HepG2 (cell line): ENCODE measurements around the gene SLC18A2. TPM values are rescaled to one million over a fixed set of nuclear protein-coding genes. Genes with fewer than 3 reads are reported as not detected.

Experiments
- ATAC-seq: fragments of 200-7000 bp; cut with Tn5 transposase; 3 replicates; pipeline ENCODE4 v1.9.1; 2020; ENCODE audit warnings: mild to moderate bottlenecking, moderate library complexity
- BruUV-seq: library from RNA; stranded (reverse); fragments of 400-500 nt; replicated peaks from 2 replicates; lab custom pipeline; 2021; lab: Mats Ljungman, UMichigan
- CTCF ChIA-PET: fragments of 300-600 bp; formaldehyde crosslinking; extraction: SDS; loops from one replicate; lab custom pipeline; 2021; ENCODE audit warnings: low total read pairs, inconsistent platforms, low intra/inter-chr PET ratio; lab: Yijun Ruan, JAX
- POLR2A ChIA-PET: fragments of 350-600 bp; sonication (Branson Sonifier 250); formaldehyde crosslinking; loops from one replicate; lab custom pipeline; 2020; ENCODE audit warnings: antibody characterized with exemption, inconsistent platforms; lab: Yijun Ruan, JAX
- DNase-seq: peaks from one replicate; pipeline ENCODE4 v3.0.0-alpha.2; 2015; ENCODE audit warnings: low spot score
- FAIRE-seq: peaks from 3 replicates; lab custom pipeline; 2011; peaks lifted over from hg19 to GRCh38; lab: Jason Lieb, UNC
- H2AFZ ChIP-seq: one replicate; pipeline ENCODE4 v1.6.1; 2011; ENCODE audit warnings: low read length, inconsistent platforms
- H3K27ac ChIP-seq: fragments of 300-600 bp; 3 replicates; pipeline ENCODE4 v1.8.0; 2011; ENCODE audit warnings: mixed run types, mild to moderate bottlenecking, mixed read lengths, low read length, inconsistent platforms; ENCODE audit not compliant: insufficient read depth; ENCODE audit errors: extremely low read length
- H3K27me3 ChIP-seq, 2 experiments: fragments of 200-600 bp in 1 of 2; 2 replicates in 1 of 2; 3 replicates in 1 of 2; pipeline versions ENCODE4 v1.6.0 to v1.8.0; 2011; ENCODE audit warnings: low read length in 2 of 2, mild to moderate bottlenecking in 2 of 2, moderate library complexity in 2 of 2, inconsistent platforms in 1 of 2; ENCODE audit not compliant: insufficient read depth in 2 of 2, control insufficient read depth in 1 of 2
- H3K36me3 ChIP-seq, 2 experiments: fragments of 200-600 bp in 1 of 2; replicated peaks in 1 of 2; 2 replicates in 1 of 2; 3 replicates in 1 of 2; pipeline versions ENCODE4 v1.5.1 to v1.8.0; 2011; ENCODE audit warnings: low read length in 2 of 2, inconsistent platforms in 1 of 2; ENCODE audit not compliant: insufficient read depth in 2 of 2, control insufficient read depth in 1 of 2
- H3K4me1 ChIP-seq: 2 replicates; pipeline ENCODE4 v1.5.1; 2012; ENCODE audit warnings: low read length, inconsistent platforms; ENCODE audit not compliant: insufficient read depth
- H3K4me2 ChIP-seq: 2 replicates; pipeline ENCODE4 v1.6.0; 2011; ENCODE audit warnings: low read depth, low read length, inconsistent platforms
- H3K4me3 ChIP-seq, 3 experiments: fragments of 200-600 bp in 1 of 3; sonication (generic), shearing (Covaris generic) in 1 of 3; replicated peaks in 1 of 3; 2 replicates each; pipeline ENCODE4 v1.5.1; 2011 to 2016; ENCODE audit warnings: low read length in 3 of 3, inconsistent platforms in 2 of 3, low read depth in 2 of 3, mild to moderate bottlenecking in 2 of 3, control low read depth in 1 of 3, mixed read lengths in 1 of 3; ENCODE audit not compliant: insufficient read depth in 1 of 3
- H3K79me2 ChIP-seq: one replicate; pipeline ENCODE4 v1.6.1; 2011; ENCODE audit warnings: low read length, inconsistent platforms; ENCODE audit not compliant: insufficient read depth
- H3K9ac ChIP-seq: 2 replicates; pipeline ENCODE4 v1.6.0; 2011; ENCODE audit warnings: mild to moderate bottlenecking, low read depth, low read length, inconsistent platforms; ENCODE audit not compliant: insufficient read depth
- H3K9me3 ChIP-seq: 2 replicates; pipeline ENCODE4 v1.5.1; 2012; ENCODE audit warnings: mild to moderate bottlenecking, low read length
- H4K20me1 ChIP-seq: 2 replicates; pipeline ENCODE4 v1.6.0; 2011; ENCODE audit warnings: inconsistent platforms, mild to moderate bottlenecking, low read length, moderate library complexity; ENCODE audit not compliant: insufficient read depth
- ATRX ChIP-seq: sonication (generic); formaldehyde crosslinking; IDR thresholded peaks from 2 replicates; pipeline ENCODE4 v1.4.0; 2020; ENCODE audit warnings: missing genetic modification reagents, borderline replicate concordance
- BCL3 ChIP-seq: sonication (generic); formaldehyde crosslinking; IDR thresholded peaks from 2 replicates; pipeline ENCODE4 v1.5.1; 2020; ENCODE audit warnings: mild to moderate bottlenecking, missing genetic modification reagents, moderate library complexity
- MTF1 ChIP-seq: sonication (generic); formaldehyde crosslinking; IDR thresholded peaks from 2 replicates; pipeline ENCODE4 v1.5.0; 2020; ENCODE audit warnings: missing genetic modification reagents
- TIGD3 ChIP-seq: sonication (generic); formaldehyde crosslinking; IDR thresholded peaks from 2 replicates; pipeline ENCODE4 v1.5.1; 2020; ENCODE audit warnings: mild to moderate bottlenecking, missing genetic modification reagents, borderline replicate concordance
- USF2 ChIP-seq, 2 experiments: sonication (generic) in 1 of 2; formaldehyde crosslinking in 1 of 2; IDR thresholded peaks; 2 replicates each; pipeline versions ENCODE4 v1.5.1 to v1.6.1; 2011 to 2020; ENCODE audit warnings: borderline replicate concordance in 1 of 2, low read depth in 1 of 2, low read length in 1 of 2, mild to moderate bottlenecking in 1 of 2, missing genetic modification reagents in 1 of 2, moderate library complexity in 1 of 2
- ZBTB25 ChIP-seq: IDR thresholded peaks from 2 replicates; pipeline ENCODE4 v1.6.1; 2018; ENCODE audit warnings: missing genetic modification reagents
- ZFP41 ChIP-seq: sonication (generic); formaldehyde crosslinking; IDR thresholded peaks from 2 replicates; pipeline ENCODE4 v1.4.0; 2020; ENCODE audit warnings: mild to moderate bottlenecking, missing genetic modification reagents, borderline replicate concordance
- ZFP82 ChIP-seq: sonication (generic); formaldehyde crosslinking; IDR thresholded peaks from 2 replicates; pipeline ENCODE4 v1.5.1; 2020; ENCODE audit warnings: mild to moderate bottlenecking, missing genetic modification reagents, borderline replicate concordance
- ZNF232 ChIP-seq: sonication (generic); formaldehyde crosslinking; IDR thresholded peaks from 2 replicates; pipeline ENCODE4 v1.4.0; 2020; ENCODE audit warnings: missing genetic modification reagents, borderline replicate concordance
- ZNF629 ChIP-seq: sonication (generic); formaldehyde crosslinking; conservative IDR thresholded peaks from 2 replicates; pipeline ENCODE4 v1.5.0; 2020; ENCODE audit warnings: missing genetic modification reagents
- WGBS: methylation state at CpG from one replicate; pipeline ENCODE4 v1.1.6; 2017; ENCODE audit warnings: low lambda C conversion rate; 5-methylcytosine and 5-hydroxymethylcytosine counted together
- in situ Hi-C: cut with HindIII; loops from 2 replicates; pipeline ENCODE4 v1.10.0; 2017; ENCODE audit warnings: low pct_unique_long_range_greater_than_20kb; ENCODE audit not compliant: extremely low pct_ligation_motif_present
- intact Hi-C: fragments of 100-400 bp; cut with micrococcal nuclease; formaldehyde crosslinking; loops from one replicate; pipeline ENCODE4 v1.10.0; 2022; ENCODE audit not compliant: unreplicated experiment
- polyA plus RNA-seq, 8 experiments: library from polyadenylated mRNA; depleted of rRNA in 3 of 8; stranded (reverse) in 7 of 8; unstranded in 1 of 8; fragments of >200 nt; fragmentation: Illumina TruSeq in 4 of 8; extraction: Trizol in 4 of 8; gene quantifications; 2 replicates each; pipeline versions ENCODE4 v1.2.1 to v1.2.3, GENCODE V29; 2011 to 2016; ENCODE audit warnings: low read depth in 4 of 8, missing spikeins in 1 of 8, mixed read lengths in 1 of 8; ENCODE audit not compliant: insufficient read depth in 1 of 8
- total RNA-seq, 5 experiments: library from RNA; depleted of rRNA; stranded (reverse); fragments of >200 nt; fragmentation: Illumina TruSeq; extraction: Trizol; gene quantifications; 2 replicates each; pipeline ENCODE4 v1.2.3, GENCODE V29; 2016; ENCODE audit warnings: low read depth in 1 of 5

Gene SLC18A2
- total and polyA plus RNA-seq, 2 of the 13 experiments (the other 11 are each of a cell fraction or from before 2014, with no cell fraction given), result not detected

- TF ChIP-seq BCL3 (no peak), ZBTB25 (no peak), USF2 (IDR thresholded peaks at IDR 0.05; ENCODE audit: low read depth, low read length) (no peak), USF2 (CRISPR knock-in tag; IDR thresholded peaks at IDR 0.05; ENCODE audit: borderline replicate concordance) (no peak), ZFP82 (CRISPR knock-in tag) (no peak), ATRX (CRISPR knock-in tag) (no peak), ZNF232 (no peak), ZNF629 (CRISPR knock-in tag) (no peak), ZFP41 (CRISPR knock-in tag) (no peak), MTF1 (no peak), TIGD3 (CRISPR knock-in tag) (no peak)
- Histone ChIP-seq H3K4me3 (no peak overlapping the region), H3K36me3 (no peaks in the 10 kb centered on the region), H3K27ac (no peak overlapping the region), H3K79me2 (no peaks in the 10 kb centered on the region), H3K4me1 (peaks cover 17% of the 10 kb centered on the region), H3K9me3 (no peaks in the 10 kb centered on the region), H2AFZ (no peak overlapping the region), H3K9ac (no peak overlapping the region), H4K20me1 (no peaks in the 10 kb centered on the region), H3K4me2 (no peak overlapping the region), H3K27me3 (peaks cover 0 to 24% of the 10 kb centered on the region in 2 experiments; a peak in 4 of 5 replicates)
- intact Hi-C loops (no loop called here), in situ Hi-C loops (no loop called here)
- no peak for DNase-seq
- FAIRE-seq, result no peak
- BruUV-seq, result no TSS peak
- ChIA-PET CTCF (no interaction called here), POLR2A (no interaction called here)
- ATAC-seq, result no peak
- 67% methylated on average over 4 of the region's 9 CpGs for WGBS
Measured at GRCh38 chr10:117255835-117256460, 15.0 kb downstream of the SLC18A2 start.
